ENCODE measurements around the gene CCDC27. TPM values are rescaled to one million over a fixed set of nuclear protein-coding genes. Genes with fewer than 3 reads are reported as not detected.

CCDC27 gene
- total RNA-seq, 1 experiment from 2014 or later: not detected

DNA sequence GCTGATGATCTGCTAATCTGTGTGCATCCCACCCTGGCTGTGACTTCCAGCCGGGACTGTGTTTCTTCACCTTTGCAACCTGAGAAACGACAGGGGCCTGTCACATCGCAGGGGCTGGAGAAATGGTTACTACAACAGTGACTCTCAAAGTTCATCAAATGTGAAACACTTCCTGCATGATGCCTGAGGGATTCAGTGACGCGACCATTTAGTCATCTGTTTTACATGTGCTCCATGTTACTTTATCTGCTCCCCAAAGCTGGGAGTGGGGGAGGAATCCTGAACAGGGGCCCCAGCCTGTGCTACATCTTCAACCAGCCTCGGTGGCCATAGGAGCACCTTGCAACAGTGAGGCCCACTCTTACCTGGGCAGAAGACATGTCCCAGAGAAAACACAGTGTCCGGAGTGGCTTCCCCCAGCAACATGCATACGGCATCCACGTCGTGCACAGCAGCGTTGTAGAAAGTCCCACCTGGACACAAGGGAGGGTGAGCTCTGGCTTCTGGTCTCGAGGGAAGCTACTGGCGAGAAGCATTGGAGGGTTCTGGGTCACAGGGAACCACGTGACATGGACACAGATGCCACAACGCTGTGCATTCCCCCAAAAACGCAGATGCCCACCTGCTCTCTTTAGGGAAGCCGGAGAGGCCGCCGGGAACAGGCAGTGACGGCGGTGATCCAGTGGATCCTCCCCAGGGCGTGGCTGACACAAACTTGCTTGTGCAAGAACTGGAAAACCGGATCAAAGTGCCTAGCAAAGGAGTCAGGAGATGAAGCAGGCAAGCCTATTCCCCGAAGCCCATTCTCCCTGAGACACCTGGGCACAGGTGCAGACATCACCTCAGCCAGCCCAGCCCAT, 9.6 kb upstream of the CCDC27 start (continued):
- TF ChIP-seq, protein P1, sequence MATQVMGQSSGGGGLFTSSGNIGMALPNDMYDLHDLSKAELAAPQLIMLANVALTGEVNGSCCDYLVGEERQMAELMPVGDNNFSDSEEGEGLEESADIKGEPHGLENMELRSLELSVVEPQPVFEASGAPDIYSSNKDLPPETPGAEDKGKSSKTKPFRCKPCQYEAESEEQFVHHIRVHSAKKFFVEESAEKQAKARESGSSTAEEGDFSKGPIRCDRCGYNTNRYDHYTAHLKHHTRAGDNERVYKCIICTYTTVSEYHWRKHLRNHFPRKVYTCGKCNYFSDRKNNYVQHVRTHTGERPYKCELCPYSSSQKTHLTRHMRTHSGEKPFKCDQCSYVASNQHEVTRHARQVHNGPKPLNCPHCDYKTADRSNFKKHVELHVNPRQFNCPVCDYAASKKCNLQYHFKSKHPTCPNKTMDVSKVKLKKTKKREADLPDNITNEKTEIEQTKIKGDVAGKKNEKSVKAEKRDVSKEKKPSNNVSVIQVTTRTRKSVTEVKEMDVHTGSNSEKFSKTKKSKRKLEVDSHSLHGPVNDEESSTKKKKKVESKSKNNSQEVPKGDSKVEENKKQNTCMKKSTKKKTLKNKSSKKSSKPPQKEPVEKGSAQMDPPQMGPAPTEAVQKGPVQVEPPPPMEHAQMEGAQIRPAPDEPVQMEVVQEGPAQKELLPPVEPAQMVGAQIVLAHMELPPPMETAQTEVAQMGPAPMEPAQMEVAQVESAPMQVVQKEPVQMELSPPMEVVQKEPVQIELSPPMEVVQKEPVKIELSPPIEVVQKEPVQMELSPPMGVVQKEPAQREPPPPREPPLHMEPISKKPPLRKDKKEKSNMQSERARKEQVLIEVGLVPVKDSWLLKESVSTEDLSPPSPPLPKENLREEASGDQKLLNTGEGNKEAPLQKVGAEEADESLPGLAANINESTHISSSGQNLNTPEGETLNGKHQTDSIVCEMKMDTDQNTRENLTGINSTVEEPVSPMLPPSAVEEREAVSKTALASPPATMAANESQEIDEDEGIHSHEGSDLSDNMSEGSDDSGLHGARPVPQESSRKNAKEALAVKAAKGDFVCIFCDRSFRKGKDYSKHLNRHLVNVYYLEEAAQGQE (IDR thresholded peaks at IDR 0.05; ENCODE audit: low read depth): no peak
- TF ChIP-seq POLR2AphosphoS5 (IDR thresholded peaks at IDR 0.05; ENCODE audit: low read depth, low read length) (no peak), SRF (IDR thresholded peaks at IDR 0.05; ENCODE audit: low read depth) (no peak), ELF1 (IDR thresholded peaks at IDR 0.05; ENCODE audit: borderline replicate concordance, low read depth) (no peak), ZFX (IDR thresholded peaks at IDR 0.05) (no peak), POLR2A (IDR thresholded peaks at IDR 0.05; ENCODE audit: borderline replicate concordance, extremely low read depth, insufficient read depth, insufficient read length) (no peak), JUND (IDR thresholded peaks at IDR 0.05) (no peak), TCF7L2 (IDR thresholded peaks at IDR 0.05; ENCODE audit: borderline replicate concordance, extremely low read depth, insufficient read depth, insufficient read length) (no peak), SIN3A (IDR thresholded peaks at IDR 0.05; ENCODE audit: low read depth) (no peak)
- TF ChIP-seq, protein P2, sequence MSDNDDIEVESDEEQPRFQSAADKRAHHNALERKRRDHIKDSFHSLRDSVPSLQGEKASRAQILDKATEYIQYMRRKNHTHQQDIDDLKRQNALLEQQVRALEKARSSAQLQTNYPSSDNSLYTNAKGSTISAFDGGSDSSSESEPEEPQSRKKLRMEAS (IDR thresholded peaks at IDR 0.05): no peak
- TF ChIP-seq, protein P3, sequence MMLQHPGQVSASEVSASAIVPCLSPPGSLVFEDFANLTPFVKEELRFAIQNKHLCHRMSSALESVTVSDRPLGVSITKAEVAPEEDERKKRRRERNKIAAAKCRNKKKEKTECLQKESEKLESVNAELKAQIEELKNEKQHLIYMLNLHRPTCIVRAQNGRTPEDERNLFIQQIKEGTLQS (IDR thresholded peaks at IDR 0.05): no peak

DNA sequence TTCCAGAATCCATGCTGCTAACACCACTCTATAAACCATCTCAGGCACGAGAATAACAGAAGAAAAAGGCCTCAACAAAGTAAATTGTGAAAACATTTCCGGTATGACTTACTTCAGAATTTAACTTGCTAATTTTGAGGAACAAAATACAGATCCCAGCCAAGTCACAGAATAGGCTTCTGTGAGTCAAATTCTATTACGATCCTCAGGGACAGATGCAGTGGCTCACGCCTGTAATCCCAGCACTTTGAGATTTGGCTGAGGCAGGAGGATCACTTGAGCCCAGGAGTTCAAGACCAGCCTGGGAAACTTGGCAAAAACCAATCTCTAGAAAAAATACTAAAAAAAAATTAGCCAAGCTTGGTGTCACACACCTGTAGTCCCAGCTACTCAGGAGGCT, 8.8 kb upstream of the CCDC27 start:
- ChIA-PET RAD21 (ENCODE audit: low non-redundant PET in 1 of 2, low total read pairs in 2 of 2, uncharacterized antibody in 2 of 2, unreplicated experiment in 2 of 2) (no interaction called here), POLR2A (no interaction called here), CTCF (no interaction called here)
- no peaks in the 10 kb centered on the region for H3K9me3 ChIP-seq (ENCODE audit: control insufficient read depth in 1 of 2, insufficient read depth in 1 of 2, low read depth in 1 of 2, low read length in 2 of 2)
- H3K27me3 ChIP-seq (ENCODE audit: insufficient read depth, low read length): no peaks in the 10 kb centered on the region
- intact Hi-C loops (cut with micrococcal nuclease): no loop called here
- no peaks in the 10 kb centered on the region for H4K20me1 ChIP-seq (ENCODE audit: insufficient read depth)
- no peak overlapping the region for H3K4me3 ChIP-seq (replicated peaks in 1 of 2; ENCODE audit: low read depth in 1 of 2, low read length in 2 of 2)
- no peaks in the 10 kb centered on the region for H3K4me1 ChIP-seq (ENCODE audit: control insufficient read depth in 1 of 2, insufficient read depth in 2 of 2, low read length in 2 of 2)
- H3K36me3 ChIP-seq (ENCODE audit: control insufficient read depth in 1 of 2, insufficient read depth in 2 of 2, low read length in 2 of 2): no peaks in the 10 kb centered on the region
- no peak overlapping the region for H3K9ac ChIP-seq (ENCODE audit: low read length)
- ATAC-seq (no peak), DNase-seq (ENCODE audit: low read depth, low spot score) (no peak)
- no peak overlapping the region for H3K27ac ChIP-seq (ENCODE audit: low read depth, low read length)
- H2AFZ ChIP-seq (ENCODE audit: low read depth, low read length, poor library complexity, severe bottlenecking): no peak overlapping the region
- no peaks in the 10 kb centered on the region for H3K9me2 ChIP-seq (ENCODE audit: insufficient read depth)
- H3K4me2 ChIP-seq (ENCODE audit: low read length): no peak overlapping the region
- no peaks in the 10 kb centered on the region for H3K79me2 ChIP-seq (ENCODE audit: insufficient read depth, low read length)
- BruUV-seq (replicated peaks): no TSS peak
- TF ChIP-seq RAD21 (IDR thresholded peaks at IDR 0.05; ENCODE audit: low read depth) (no peak), POLR2AphosphoS5 (IDR thresholded peaks at IDR 0.05; ENCODE audit: low read depth, low read length) (no peak), EGR1 (IDR thresholded peaks at IDR 0.05; ENCODE audit: low read depth) (no peak), CBX3 (IDR thresholded peaks at IDR 0.05; ENCODE audit: low read depth) (no peak), CEBPB (IDR thresholded peaks at IDR 0.05; ENCODE audit: low read depth) (no peak), EZH2phosphoT487 (IDR thresholded peaks at IDR 0.05; ENCODE audit: borderline replicate concordance) (no peak), EZH2 (IDR thresholded peaks at IDR 0.05) (no peak), YY1 (IDR thresholded peaks at IDR 0.05; ENCODE audit: extremely low read depth, insufficient replicate concordance, low read depth, low read length) (no peak)
- TF ChIP-seq, protein P3 (IDR thresholded peaks at IDR 0.05): no peak
- TF ChIP-seq, protein P1 (IDR thresholded peaks at IDR 0.05; ENCODE audit: low read depth): no peak

Measured in HCT116 (cell line).